Cardiac muscle cell (in vitro differentiated cells and primary cell): ENCODE data around the gene STK10. TPM values are rescaled to one million over a fixed set of nuclear protein-coding genes. Genes with fewer than 3 reads are reported as not detected.

Source experiments
- DNase-seq, 2 donors: peaks; one replicate each; pipeline versions ENCODE4 v3.0.0 to v3.0.0-alpha.2; 2010 to 2017; ENCODE audit warnings: low read depth in 1 of 2, low spot score in 1 of 2
- H3K27ac ChIP-seq: fragments of 200-600 bp; sonication (generic); 2 replicates; pipeline ENCODE4 v1.5.1; 2016
- H3K27me3 ChIP-seq: fragments of 200-600 bp; sonication (generic); 2 replicates; pipeline ENCODE4 v1.6.0; 2016; ENCODE audit warnings: control low read depth
- H3K36me3 ChIP-seq: fragments of 200-600 bp; sonication (generic); 2 replicates; pipeline ENCODE4 v1.5.1; 2016; ENCODE audit warnings: control low read depth
- H3K4me1 ChIP-seq: fragments of 200-600 bp; sonication (generic); 2 replicates; pipeline ENCODE4 v1.8.1; 2017; ENCODE audit warnings: low read depth, mild to moderate bottlenecking, mixed run types
- H3K4me3 ChIP-seq: fragments of 200-600 bp; sonication (generic); 2 replicates; pipeline ENCODE4 v1.5.1; 2016; ENCODE audit warnings: mild to moderate bottlenecking
- H3K9me3 ChIP-seq: fragments of 200-600 bp; sonication (generic); 2 replicates; pipeline ENCODE4 v1.5.1; 2017; ENCODE audit warnings: low read depth, mild to moderate bottlenecking, control low read depth
- polyA plus RNA-seq: library from polyadenylated mRNA; unstranded; fragments of >200 nt; fragmentation: Nextera tagmentation; extraction: Ambion mirVana; gene quantifications from 2 replicates; pipeline ENCODE4 v1.2.1, GENCODE V29; 2016
- total RNA-seq: library from RNA; depleted of rRNA; stranded (reverse); fragments of >200 nt; gene quantifications from 2 replicates; pipeline ENCODE4 v1.2.3, GENCODE V29; 2016
- TF ChIP-seq, protein P1 (sequence below): IDR thresholded peaks from 2 replicates; pipeline ENCODE4 v1.5.1; 2012; ENCODE audit warnings: low read depth, mild to moderate bottlenecking, low read length

Gene STK10
- 7.6 and 16.4 TPM in 2 replicates for total RNA-seq
- 8.3 and 10.8 TPM in 2 replicates for polyA plus RNA-seq

GRCh38 chr5:172188033-172188892 lies at the start of gene STK10:
Gene STK10 (minus strand): TSS chr5:172188224. CDS start chr5:172188042, 182 bp downstream.
- Histone ChIP-seq H3K4me3 (peak within 1 kb of the TSS; percentile 56), H3K4me1 (no peaks in the 10 kb centered on the region), H3K9me3 (no peaks in the 10 kb centered on the region), H3K27ac (no peak within 1 kb of the TSS), H3K27me3 (no peaks in the 10 kb centered on the region), H3K36me3 (no peaks in the 10 kb centered on the region)
- peak; percentile 91 to 96 for DNase-seq
- TF ChIP-seq, protein P1, sequence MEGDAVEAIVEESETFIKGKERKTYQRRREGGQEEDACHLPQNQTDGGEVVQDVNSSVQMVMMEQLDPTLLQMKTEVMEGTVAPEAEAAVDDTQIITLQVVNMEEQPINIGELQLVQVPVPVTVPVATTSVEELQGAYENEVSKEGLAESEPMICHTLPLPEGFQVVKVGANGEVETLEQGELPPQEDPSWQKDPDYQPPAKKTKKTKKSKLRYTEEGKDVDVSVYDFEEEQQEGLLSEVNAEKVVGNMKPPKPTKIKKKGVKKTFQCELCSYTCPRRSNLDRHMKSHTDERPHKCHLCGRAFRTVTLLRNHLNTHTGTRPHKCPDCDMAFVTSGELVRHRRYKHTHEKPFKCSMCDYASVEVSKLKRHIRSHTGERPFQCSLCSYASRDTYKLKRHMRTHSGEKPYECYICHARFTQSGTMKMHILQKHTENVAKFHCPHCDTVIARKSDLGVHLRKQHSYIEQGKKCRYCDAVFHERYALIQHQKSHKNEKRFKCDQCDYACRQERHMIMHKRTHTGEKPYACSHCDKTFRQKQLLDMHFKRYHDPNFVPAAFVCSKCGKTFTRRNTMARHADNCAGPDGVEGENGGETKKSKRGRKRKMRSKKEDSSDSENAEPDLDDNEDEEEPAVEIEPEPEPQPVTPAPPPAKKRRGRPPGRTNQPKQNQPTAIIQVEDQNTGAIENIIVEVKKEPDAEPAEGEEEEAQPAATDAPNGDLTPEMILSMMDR = peak; percentile 90

GRCh38 chr5:172235827-172236736 lies 48.1 kb upstream of the STK10 start:
- no peak for DNase-seq
- H3K9me3 ChIP-seq = no peaks in the 10 kb centered on the region
- H3K27me3 ChIP-seq = no peaks in the 10 kb centered on the region
- no peak overlapping the region for H3K4me3 ChIP-seq
- peaks cover 6% of the 10 kb centered on the region for H3K4me1 ChIP-seq
- H3K36me3 ChIP-seq = peaks cover 17% of the 10 kb centered on the region
- TF ChIP-seq, protein P1 = no peak
- no peak overlapping the region for H3K27ac ChIP-seq

- no peaks in the 10 kb centered on the region for H3K9me3 ChIP-seq
- TF ChIP-seq, protein P1 = no peak
- peaks cover 19% of the 10 kb centered on the region for H3K36me3 ChIP-seq
- peaks cover 6% of the 10 kb centered on the region for H3K4me1 ChIP-seq
- H3K4me3 ChIP-seq = no peak overlapping the region
- H3K27ac ChIP-seq = peak overlapping the region; percentile 41
- peak in 1 of 2 donors; percentile 30 for DNase-seq
- no peaks in the 10 kb centered on the region for H3K27me3 ChIP-seq
These were observed 47.2 kb upstream of the STK10 start for GRCh38 chr5:172235132-172235780.

GRCh38 chr5:172234031-172234430 lies 46.0 kb upstream of the STK10 start:
- no peak for DNase-seq
- no peaks in the 10 kb centered on the region for H3K27me3 ChIP-seq
- H3K4me3 ChIP-seq = no peak overlapping the region
- TF ChIP-seq, protein P1 = no peak
- H3K9me3 ChIP-seq = no peaks in the 10 kb centered on the region
- peaks cover 6% of the 10 kb centered on the region for H3K4me1 ChIP-seq
- H3K27ac ChIP-seq = no peak overlapping the region
- H3K36me3 ChIP-seq = peaks cover 23% of the 10 kb centered on the region

GRCh38 chr5:172229904-172230303 lies 41.9 kb upstream of the STK10 start:
- Histone ChIP-seq H3K27me3 (no peaks in the 10 kb centered on the region), H3K9me3 (no peaks in the 10 kb centered on the region), H3K27ac (no peak overlapping the region), H3K4me1 (no peaks in the 10 kb centered on the region), H3K4me3 (no peak overlapping the region), H3K36me3 (peaks cover 28% of the 10 kb centered on the region)
- DNase-seq = no peak
- TF ChIP-seq, protein P1 = no peak
